ENCODE measurements around the gene SNTA1.
"Not testable (repeated sequence)": the region's sequence is repeated elsewhere in the genome, so short reads cannot be mapped to it uniquely, and the experiment has no call there.

Gene SNTA1

GRCh38 chr20:33423875-33424274, 19.7 kb downstream of the SNTA1 start:
- DNase-seq: not testable (repeated sequence)

- DNase-seq: no peak
Observed at GRCh38 chr20:33423141-33423834, 20.3 kb downstream of the SNTA1 start.

GRCh38 chr20:33419140-33419974, 24.2 kb downstream of the SNTA1 start:
- DNase-seq: no peak

- DNase-seq: no peak
Observed at GRCh38 chr20:33418033-33418432, 25.5 kb downstream of the SNTA1 start.

- peak; percentile 69 for DNase-seq
Observed at GRCh38 chr20:33415948-33416347, 27.6 kb downstream of the SNTA1 start.

- no peak for DNase-seq
Observed at GRCh38 chr20:33412484-33412838, 31.1 kb downstream of the SNTA1 start.

- no peak for DNase-seq
Observed at GRCh38 chr20:33411711-33412483, 31.7 kb downstream of the SNTA1 start.

- no peak for DNase-seq
Observed at GRCh38 chr20:33411242-33411641, 32.3 kb downstream of the SNTA1 start.

- no peak for DNase-seq
Observed at GRCh38 chr20:33410081-33410742, 33.4 kb downstream of the SNTA1 start.

GRCh38 chr20:33408716-33409654, 34.6 kb downstream of the SNTA1 start:
- DNase-seq: no peak

GRCh38 chr20:33408313-33408712, 35.2 kb downstream of the SNTA1 start:
- DNase-seq: no peak

GRCh38 chr20:33407796-33408195, 35.8 kb downstream of the SNTA1 start:
- DNase-seq: no peak

- no peak for DNase-seq
Observed at GRCh38 chr20:33407251-33407650, 36.3 kb downstream of the SNTA1 start.

GRCh38 chr20:33404281-33404680, 39.3 kb downstream of the SNTA1 start:
- DNase-seq: no peak

GRCh38 chr20:33401921-33402369, 41.6 kb downstream of the SNTA1 start:
- peak; percentile 60 for DNase-seq

- DNase-seq: peak; percentile 97
Observed at GRCh38 chr20:33401184-33401920, 42.2 kb downstream of the SNTA1 start, which contains the start of gene CDK5RAP1. CDK5RAP1 (minus strand) TSS chr20:33401519; CDS start chr20:33397064, 4,455 bp downstream.

GRCh38 chr20:33400812-33401183, 42.8 kb downstream of the SNTA1 start:
- peak; percentile 60 for DNase-seq

GRCh38 chr20:33399924-33400323, 43.6 kb downstream of the SNTA1 start:
- no peak for DNase-seq

- DNase-seq: no peak
Observed at GRCh38 chr20:33394718-33395117, 48.8 kb downstream of the SNTA1 start.

GRCh38 chr20:33393609-33394008, 50.0 kb downstream of the SNTA1 start:
- DNase-seq: no peak

Measured in NCI-H69 (cell line).